ENCODE results near the gene GUCA2B.

Gene GUCA2B

GRCh38 chr1:42136466-42136865 is 16.7 kb upstream of the GUCA2B start:
- H3K4me3 ChIP-seq (ENCODE audit: low read depth in 1 of 2, low read length in 1 of 2) = no peak overlapping the region
- TF ChIP-seq CTCF (IDR thresholded peaks at IDR 0.05) = no peak
- no peak overlapping the region for H3K27ac ChIP-seq
- no peaks in the 10 kb centered on the region for H3K36me3 ChIP-seq
- H3K27me3 ChIP-seq = no peaks in the 10 kb centered on the region
- H3K4me1 ChIP-seq (ENCODE audit: control insufficient read depth in 1 of 2, insufficient read depth in 1 of 2, low read depth in 1 of 2, low read length in 1 of 2) = peaks cover 18 to 19% of the 10 kb centered on the region in 2 experiments
- no peaks in the 10 kb centered on the region for H3K9me3 ChIP-seq

- no peaks in the 10 kb centered on the region for H3K36me3 ChIP-seq
- H3K27me3 ChIP-seq = no peaks in the 10 kb centered on the region
- no peak overlapping the region for H3K27ac ChIP-seq
- no peak overlapping the region for H3K4me3 ChIP-seq (ENCODE audit: low read depth in 1 of 2, low read length in 1 of 2)
- TF ChIP-seq CTCF (IDR thresholded peaks at IDR 0.05) = no peak
- no peaks in the 10 kb centered on the region for H3K9me3 ChIP-seq
- H3K4me1 ChIP-seq (ENCODE audit: control insufficient read depth in 1 of 2, insufficient read depth in 1 of 2, low read depth in 1 of 2, low read length in 1 of 2) = peaks cover 18 to 19% of the 10 kb centered on the region in 2 experiments
Measured at GRCh38 chr1:42137766-42138165, 15.4 kb upstream of the GUCA2B start.

- H3K36me3 ChIP-seq = no peaks in the 10 kb centered on the region
- H3K4me3 ChIP-seq (ENCODE audit: low read depth in 1 of 2, low read length in 1 of 2) = no peak overlapping the region
- no peaks in the 10 kb centered on the region for H3K27me3 ChIP-seq
- peaks cover 18 to 19% of the 10 kb centered on the region in 2 experiments for H3K4me1 ChIP-seq (ENCODE audit: control insufficient read depth in 1 of 2, insufficient read depth in 1 of 2, low read depth in 1 of 2, low read length in 1 of 2)
- TF ChIP-seq CTCF (IDR thresholded peaks at IDR 0.05) = no peak
- H3K9me3 ChIP-seq = no peaks in the 10 kb centered on the region
- no peak overlapping the region for H3K27ac ChIP-seq
Measured at GRCh38 chr1:42138586-42138985, 14.6 kb upstream of the GUCA2B start.

- Histone ChIP-seq H3K27me3 (peaks cover 7% of the 10 kb centered on the region), H3K9me3 (no peaks in the 10 kb centered on the region), H3K4me3 (ENCODE audit: low read depth in 1 of 2, low read length in 1 of 2) (no peak overlapping the region), H3K4me1 (ENCODE audit: control insufficient read depth in 1 of 2, insufficient read depth in 1 of 2, low read depth in 1 of 2, low read length in 1 of 2) (peaks cover 18 to 19% of the 10 kb centered on the region in 2 experiments), H3K27ac (no peak overlapping the region), H3K36me3 (no peaks in the 10 kb centered on the region)
- TF ChIP-seq CTCF (IDR thresholded peaks at IDR 0.05) = no peak
Measured at GRCh38 chr1:42139444-42139843, 13.8 kb upstream of the GUCA2B start.

GRCh38 chr1:42140191-42140590 is 13.0 kb upstream of the GUCA2B start:
- Histone ChIP-seq H3K36me3 (no peaks in the 10 kb centered on the region), H3K27ac (no peak overlapping the region), H3K27me3 (peaks cover 14% of the 10 kb centered on the region), H3K9me3 (no peaks in the 10 kb centered on the region), H3K4me1 (ENCODE audit: control insufficient read depth in 1 of 2, insufficient read depth in 1 of 2, low read depth in 1 of 2, low read length in 1 of 2) (peaks cover 13 to 15% of the 10 kb centered on the region in 2 experiments), H3K4me3 (ENCODE audit: low read depth in 1 of 2, low read length in 1 of 2) (no peak overlapping the region)
- TF ChIP-seq CTCF (IDR thresholded peaks at IDR 0.05) = no peak

GRCh38 chr1:42141978-42142377 is 11.2 kb upstream of the GUCA2B start:
- H3K27me3 ChIP-seq = peaks cover 32% of the 10 kb centered on the region
- no peaks in the 10 kb centered on the region for H3K4me1 ChIP-seq (ENCODE audit: control insufficient read depth in 1 of 2, insufficient read depth in 1 of 2, low read depth in 1 of 2, low read length in 1 of 2)
- no peak overlapping the region for H3K4me3 ChIP-seq (ENCODE audit: low read depth in 1 of 2, low read length in 1 of 2)
- TF ChIP-seq CTCF (IDR thresholded peaks at IDR 0.05) = no peak
- H3K9me3 ChIP-seq = no peaks in the 10 kb centered on the region
- H3K27ac ChIP-seq = no peak overlapping the region
- H3K36me3 ChIP-seq = no peaks in the 10 kb centered on the region
